ENCODE data around the gene ABI2. TPM values are rescaled to one million over a fixed set of nuclear protein-coding genes. Genes with fewer than 3 reads are reported as not detected.
A peak's percentile ranks its signal among the peaks of the same experiment; 100 is the strongest.
"Not testable (repeated sequence)": the region's sequence is repeated elsewhere in the genome, so short reads cannot be mapped to it uniquely, and the experiment has no call there.

Gene ABI2
- total and polyA plus RNA-seq, 3 donors from 2014 or later = 91.2 to 109 (median 106) TPM

DNA sequence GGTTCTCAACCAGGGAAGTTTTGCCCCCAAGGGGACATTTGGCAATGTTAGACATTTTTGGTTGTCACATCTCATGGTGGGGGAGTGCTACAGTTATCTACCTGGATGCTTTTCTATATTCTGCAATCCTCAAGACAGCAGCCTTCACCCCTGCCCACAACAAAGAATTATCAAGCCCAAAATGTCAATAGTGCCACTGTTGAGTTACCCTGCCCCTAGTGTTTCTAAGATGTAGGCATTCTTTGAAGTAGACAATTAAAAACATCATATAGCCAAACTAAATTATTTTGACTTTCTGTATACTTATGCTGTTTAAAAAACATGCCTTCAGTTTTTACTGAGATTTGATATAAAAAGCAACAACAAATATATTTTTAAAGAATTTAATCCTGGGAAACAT lies 48.0 kb downstream of the ABI2 start:
- intact Hi-C loops (cut with DNase I; ENCODE audit: low total_unique reads) = no loop called here
- Histone ChIP-seq H3K4me3 (no peak overlapping the region), H3K36me3 (ENCODE audit: low read depth, missing control alignments) (no peaks in the 10 kb centered on the region), H3K9me3 (no peaks in the 10 kb centered on the region), H3K27me3 (no peaks in the 10 kb centered on the region), H3K27ac (no peak overlapping the region), H3K4me1 (no peaks in the 10 kb centered on the region)
- TF ChIP-seq, protein P1, sequence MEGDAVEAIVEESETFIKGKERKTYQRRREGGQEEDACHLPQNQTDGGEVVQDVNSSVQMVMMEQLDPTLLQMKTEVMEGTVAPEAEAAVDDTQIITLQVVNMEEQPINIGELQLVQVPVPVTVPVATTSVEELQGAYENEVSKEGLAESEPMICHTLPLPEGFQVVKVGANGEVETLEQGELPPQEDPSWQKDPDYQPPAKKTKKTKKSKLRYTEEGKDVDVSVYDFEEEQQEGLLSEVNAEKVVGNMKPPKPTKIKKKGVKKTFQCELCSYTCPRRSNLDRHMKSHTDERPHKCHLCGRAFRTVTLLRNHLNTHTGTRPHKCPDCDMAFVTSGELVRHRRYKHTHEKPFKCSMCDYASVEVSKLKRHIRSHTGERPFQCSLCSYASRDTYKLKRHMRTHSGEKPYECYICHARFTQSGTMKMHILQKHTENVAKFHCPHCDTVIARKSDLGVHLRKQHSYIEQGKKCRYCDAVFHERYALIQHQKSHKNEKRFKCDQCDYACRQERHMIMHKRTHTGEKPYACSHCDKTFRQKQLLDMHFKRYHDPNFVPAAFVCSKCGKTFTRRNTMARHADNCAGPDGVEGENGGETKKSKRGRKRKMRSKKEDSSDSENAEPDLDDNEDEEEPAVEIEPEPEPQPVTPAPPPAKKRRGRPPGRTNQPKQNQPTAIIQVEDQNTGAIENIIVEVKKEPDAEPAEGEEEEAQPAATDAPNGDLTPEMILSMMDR (IDR thresholded peaks at IDR 0.05) = no peak
- TF ChIP-seq POLR2A (IDR thresholded peaks at IDR 0.05) = no peak
- no peak for DNase-seq

DNA sequence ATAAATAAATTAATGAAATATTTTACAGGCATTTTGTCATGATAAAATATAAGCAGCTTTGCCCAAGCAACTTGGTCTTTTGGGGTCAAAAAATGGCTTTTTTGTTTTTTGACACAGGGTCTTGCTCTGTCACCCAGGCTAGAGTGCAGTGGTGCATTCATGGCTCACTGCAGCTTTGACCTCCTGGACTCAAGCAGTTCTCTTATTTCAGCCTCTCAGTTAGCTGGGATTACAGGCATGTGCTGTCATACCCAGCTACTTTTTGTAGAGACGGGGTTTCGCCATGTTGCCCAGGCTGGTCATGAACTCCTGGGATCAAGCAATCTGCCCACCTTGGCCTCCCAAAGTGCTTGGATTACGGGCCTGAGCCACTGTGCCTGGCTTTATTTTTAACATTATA lies 51.0 kb downstream of the ABI2 start:
- no peaks in the 10 kb centered on the region for H3K4me1 ChIP-seq
- TF ChIP-seq, protein P1 (IDR thresholded peaks at IDR 0.05) = no peak
- no peak for TF ChIP-seq POLR2A (IDR thresholded peaks at IDR 0.05)
- intact Hi-C loops (cut with DNase I; ENCODE audit: low total_unique reads) = no loop called here
- H3K27ac ChIP-seq = no peak overlapping the region
- no peaks in the 10 kb centered on the region for H3K9me3 ChIP-seq
- H3K4me3 ChIP-seq = no peak overlapping the region
- no peak for DNase-seq
- H3K27me3 ChIP-seq = no peaks in the 10 kb centered on the region
- 96 to 97% methylated on average over 3 of the region's 3 CpGs for WGBS, 2 donors
- no peaks in the 10 kb centered on the region for H3K36me3 ChIP-seq (ENCODE audit: low read depth, missing control alignments)

DNA sequence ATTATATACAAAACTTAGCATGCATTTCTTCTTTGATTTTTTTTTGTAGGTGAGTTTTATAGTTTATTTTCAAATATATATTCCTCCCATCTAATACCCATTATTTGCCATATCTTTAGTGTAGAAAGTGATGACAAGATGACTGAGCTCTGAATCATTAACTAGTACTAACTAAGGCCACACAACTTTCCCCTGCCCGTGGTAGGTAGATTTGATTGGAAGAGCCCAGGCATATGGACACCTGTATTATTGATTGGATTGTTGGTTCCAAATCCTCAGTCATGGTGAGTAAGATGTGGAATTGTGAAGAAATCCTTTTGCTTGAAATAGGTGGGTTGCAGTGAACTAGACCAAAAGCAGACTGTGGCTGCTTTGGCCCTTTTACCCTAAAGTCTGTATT lies 54.8 kb downstream of the ABI2 start:
- Histone ChIP-seq H3K27ac (no peak overlapping the region), H3K27me3 (no peaks in the 10 kb centered on the region), H3K4me1 (no peaks in the 10 kb centered on the region), H3K36me3 (ENCODE audit: low read depth, missing control alignments) (no peaks in the 10 kb centered on the region), H3K4me3 (no peak overlapping the region), H3K9me3 (no peaks in the 10 kb centered on the region)
- 94 to 96% methylated on average over 1 of the region's 1 CpG for WGBS, 2 donors
- intact Hi-C loops (cut with DNase I; ENCODE audit: low total_unique reads) = no loop called here
- TF ChIP-seq, protein P1 (IDR thresholded peaks at IDR 0.05) = no peak
- no peak for TF ChIP-seq POLR2A (IDR thresholded peaks at IDR 0.05)
- DNase-seq = no peak

DNA sequence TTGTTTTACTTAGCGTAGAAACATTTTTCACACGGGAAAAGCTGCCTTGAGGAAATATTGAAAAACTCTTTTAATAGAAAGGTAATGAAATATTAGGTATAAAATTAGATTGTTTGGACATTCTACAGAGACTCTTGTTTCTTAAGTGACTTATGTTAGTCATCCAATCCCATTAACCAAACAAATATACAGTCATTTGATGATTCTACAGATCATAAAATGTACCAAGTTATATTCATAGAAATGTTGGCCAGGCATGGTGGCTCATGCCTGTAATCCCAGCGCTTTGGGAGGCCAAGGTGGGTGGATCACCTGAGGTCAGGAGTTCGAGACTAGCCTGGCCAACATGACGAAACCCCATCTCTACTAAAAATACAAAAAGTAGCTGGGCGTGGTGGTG lies 60.0 kb downstream of the ABI2 start:
- 94 to 98% methylated on average over 6 of the region's 6 CpGs for WGBS, 2 donors
- DNase-seq; H3K27ac ChIP-seq; H3K36me3 ChIP-seq (ENCODE audit: low read depth, missing control alignments); intact Hi-C loops (cut with DNase I; ENCODE audit: low total_unique reads); H3K4me1 ChIP-seq; H3K9me3 ChIP-seq; H3K27me3 ChIP-seq; H3K4me3 ChIP-seq: not testable (repeated sequence)

DNA sequence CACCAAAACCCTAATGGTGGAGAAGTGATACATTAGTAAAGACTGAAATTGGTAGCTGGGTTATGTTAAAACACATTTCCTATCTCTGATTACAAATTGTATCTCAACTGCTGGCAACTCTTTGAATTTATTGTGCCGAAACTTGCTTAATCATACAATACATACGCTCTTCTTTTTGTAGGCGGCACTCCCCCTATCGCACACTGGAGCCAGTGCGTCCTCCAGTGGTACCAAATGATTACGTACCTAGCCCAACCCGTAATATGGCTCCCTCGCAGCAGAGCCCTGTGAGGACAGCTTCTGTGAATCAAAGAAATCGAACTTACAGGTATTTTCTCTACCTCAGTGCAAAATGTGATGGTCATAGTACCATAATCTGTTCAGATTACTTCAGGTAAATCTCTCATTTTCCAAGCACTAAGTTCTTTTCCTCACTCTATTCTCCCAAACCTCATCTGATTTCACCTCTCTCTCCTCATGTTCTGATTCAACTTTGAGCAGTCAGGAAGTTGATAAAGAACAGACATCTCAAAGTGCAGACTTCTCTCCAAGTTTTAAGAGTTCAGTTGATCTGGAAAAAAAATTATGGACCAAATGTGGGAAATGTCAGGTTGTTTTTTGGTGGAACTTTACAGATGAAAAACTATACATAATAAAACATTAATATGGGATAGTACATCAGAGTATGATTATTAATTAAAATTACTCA lies 66.5 kb downstream of the ABI2 start:
- H3K36me3 ChIP-seq (ENCODE audit: low read depth, missing control alignments) = no peaks in the 10 kb centered on the region
- H3K4me3 ChIP-seq = no peak overlapping the region
- WGBS, 2 donors = 75 to 84% methylated on average over 9 of the region's 9 CpGs
- intact Hi-C loops (cut with DNase I; ENCODE audit: low total_unique reads) = no loop called here
- no peaks in the 10 kb centered on the region for H3K27me3 ChIP-seq
- no peaks in the 10 kb centered on the region for H3K9me3 ChIP-seq
- TF ChIP-seq POLR2A (IDR thresholded peaks at IDR 0.05) = no peak
- TF ChIP-seq, protein P1 (IDR thresholded peaks at IDR 0.05) = peak in 2 of 3 experiments; percentile 16 to 25
- peak; percentile 60 for DNase-seq
- H3K4me1 ChIP-seq = no peaks in the 10 kb centered on the region
- H3K27ac ChIP-seq = no peak overlapping the region
